Measurements from ENCODE around the gene INTS11. TPM values are rescaled to one million over a fixed set of nuclear protein-coding genes. Genes with fewer than 3 reads are reported as not detected.
A peak's percentile ranks its signal among the peaks of the same experiment; 100 is the strongest.

The INTS11 gene
- total RNA-seq, 1 donor from 2014 or later, result 106 TPM

DNA sequence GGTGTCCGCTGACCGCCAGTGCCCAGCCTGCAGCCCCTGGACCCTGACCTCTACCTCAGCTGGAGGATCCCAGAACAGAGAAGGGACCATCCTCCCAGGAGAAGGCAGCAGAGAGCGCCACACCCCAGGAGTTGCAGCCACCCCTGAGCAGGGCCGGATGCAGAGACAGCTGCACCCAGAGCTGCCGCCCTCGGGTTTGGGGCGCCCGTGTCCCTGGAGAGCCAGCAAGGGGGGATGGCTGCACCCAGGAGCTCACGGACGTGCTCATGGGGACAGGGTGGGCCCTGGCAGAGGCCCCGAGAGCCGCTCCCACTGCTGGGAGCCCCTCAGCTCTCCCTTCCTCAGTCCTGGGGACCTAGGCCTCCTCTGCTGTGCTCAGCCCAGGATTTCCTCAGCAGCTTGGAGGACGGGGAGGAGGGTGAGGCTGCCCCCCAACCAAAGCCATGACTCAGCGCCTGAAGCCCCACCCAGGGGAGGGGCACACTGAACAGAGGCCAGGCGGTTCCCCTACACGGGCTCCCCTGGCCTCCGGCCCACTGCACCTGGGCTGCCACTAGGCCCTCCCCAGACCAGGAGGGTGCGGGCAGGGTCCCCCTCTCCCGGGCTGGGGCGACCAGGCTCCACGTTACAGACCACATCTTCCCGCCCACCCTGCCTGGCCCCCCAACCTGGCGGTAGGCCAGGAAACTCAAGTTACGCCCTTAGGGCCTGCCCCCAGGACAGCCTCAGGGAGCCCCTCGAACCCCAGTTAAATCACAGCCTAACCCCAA lies 19.0 kb downstream of the INTS11 start:
- H3K9me3 Mint-ChIP-seq (ENCODE audit: unreplicated experiment), result no peaks in the 10 kb centered on the region
- no peaks in the 10 kb centered on the region for H3K36me3 Mint-ChIP-seq (ENCODE audit: unreplicated experiment)
- TF ChIP-seq, protein P1, sequence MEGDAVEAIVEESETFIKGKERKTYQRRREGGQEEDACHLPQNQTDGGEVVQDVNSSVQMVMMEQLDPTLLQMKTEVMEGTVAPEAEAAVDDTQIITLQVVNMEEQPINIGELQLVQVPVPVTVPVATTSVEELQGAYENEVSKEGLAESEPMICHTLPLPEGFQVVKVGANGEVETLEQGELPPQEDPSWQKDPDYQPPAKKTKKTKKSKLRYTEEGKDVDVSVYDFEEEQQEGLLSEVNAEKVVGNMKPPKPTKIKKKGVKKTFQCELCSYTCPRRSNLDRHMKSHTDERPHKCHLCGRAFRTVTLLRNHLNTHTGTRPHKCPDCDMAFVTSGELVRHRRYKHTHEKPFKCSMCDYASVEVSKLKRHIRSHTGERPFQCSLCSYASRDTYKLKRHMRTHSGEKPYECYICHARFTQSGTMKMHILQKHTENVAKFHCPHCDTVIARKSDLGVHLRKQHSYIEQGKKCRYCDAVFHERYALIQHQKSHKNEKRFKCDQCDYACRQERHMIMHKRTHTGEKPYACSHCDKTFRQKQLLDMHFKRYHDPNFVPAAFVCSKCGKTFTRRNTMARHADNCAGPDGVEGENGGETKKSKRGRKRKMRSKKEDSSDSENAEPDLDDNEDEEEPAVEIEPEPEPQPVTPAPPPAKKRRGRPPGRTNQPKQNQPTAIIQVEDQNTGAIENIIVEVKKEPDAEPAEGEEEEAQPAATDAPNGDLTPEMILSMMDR (IDR thresholded peaks at IDR 0.05), result peak; percentile 10
- H3K4me3 Mint-ChIP-seq (ENCODE audit: unreplicated experiment), result peak overlapping the region; percentile 75
- H3K4me1 Mint-ChIP-seq (ENCODE audit: unreplicated experiment), result peaks cover 35% of the 10 kb centered on the region
- no peaks in the 10 kb centered on the region for H3K27me3 Mint-ChIP-seq (ENCODE audit: unreplicated experiment)
- DNase-seq (ENCODE audit: extremely low spot score, unreplicated experiment), result no peak
- H3K27ac Mint-ChIP-seq (ENCODE audit: unreplicated experiment), result peak overlapping the region; percentile 82

DNA sequence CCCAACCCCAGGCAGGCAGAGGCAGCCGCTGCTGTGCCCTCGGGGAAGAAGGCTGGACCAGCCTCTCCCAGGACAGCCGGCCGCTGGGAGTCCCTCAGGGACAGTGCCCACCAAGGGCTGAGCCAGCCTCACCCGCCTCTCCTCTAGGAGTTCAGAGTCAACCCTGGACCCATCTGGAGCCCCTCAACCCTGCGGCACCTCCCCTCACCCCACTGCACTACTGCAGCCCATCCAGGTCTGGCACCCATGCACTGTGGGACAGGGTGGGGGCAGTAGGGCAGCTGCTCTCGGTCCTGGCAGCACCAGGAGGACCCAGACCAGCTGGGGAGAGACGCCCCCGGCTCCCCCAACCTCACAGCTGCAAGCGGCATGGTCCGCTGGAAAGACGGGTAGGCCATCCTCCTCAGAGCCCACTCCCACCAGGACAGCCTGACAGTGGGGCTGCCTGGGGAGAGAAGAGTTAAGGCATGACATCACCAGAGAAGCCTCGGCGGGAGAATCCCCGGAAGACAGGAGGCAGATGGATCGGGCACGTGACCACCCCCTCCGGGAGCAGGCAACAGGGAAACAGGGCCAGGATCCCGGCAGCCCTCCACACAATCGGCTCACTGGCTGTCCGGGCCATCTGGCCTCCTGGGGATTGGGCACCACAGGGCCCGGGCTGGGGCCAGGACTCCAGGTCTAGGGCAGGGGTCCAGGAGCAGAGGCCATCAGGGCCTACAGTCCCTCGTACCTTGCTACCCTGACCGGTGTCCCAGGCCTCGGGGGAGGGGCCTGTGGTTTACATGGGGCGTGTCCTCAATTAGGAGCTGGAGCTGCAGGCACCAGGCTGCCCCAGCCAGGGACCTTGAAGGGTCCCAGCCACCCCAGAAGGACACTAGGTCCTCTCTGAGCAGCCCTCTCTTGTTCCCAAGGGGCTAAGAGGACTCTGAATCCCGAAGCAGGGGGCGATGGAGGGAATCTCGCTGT lies 19.8 kb downstream of the INTS11 start:
- H3K27ac Mint-ChIP-seq (ENCODE audit: unreplicated experiment), result peak overlapping the region; percentile 71
- no peaks in the 10 kb centered on the region for H3K9me3 Mint-ChIP-seq (ENCODE audit: unreplicated experiment)
- DNase-seq (ENCODE audit: extremely low spot score, unreplicated experiment), result no peak
- TF ChIP-seq, protein P1 (IDR thresholded peaks at IDR 0.05), result no peak
- H3K27me3 Mint-ChIP-seq (ENCODE audit: unreplicated experiment), result no peaks in the 10 kb centered on the region
- peak overlapping the region; percentile 75 for H3K4me3 Mint-ChIP-seq (ENCODE audit: unreplicated experiment)
- peaks cover 34% of the 10 kb centered on the region for H3K4me1 Mint-ChIP-seq (ENCODE audit: unreplicated experiment)
- no peaks in the 10 kb centered on the region for H3K36me3 Mint-ChIP-seq (ENCODE audit: unreplicated experiment)

DNA sequence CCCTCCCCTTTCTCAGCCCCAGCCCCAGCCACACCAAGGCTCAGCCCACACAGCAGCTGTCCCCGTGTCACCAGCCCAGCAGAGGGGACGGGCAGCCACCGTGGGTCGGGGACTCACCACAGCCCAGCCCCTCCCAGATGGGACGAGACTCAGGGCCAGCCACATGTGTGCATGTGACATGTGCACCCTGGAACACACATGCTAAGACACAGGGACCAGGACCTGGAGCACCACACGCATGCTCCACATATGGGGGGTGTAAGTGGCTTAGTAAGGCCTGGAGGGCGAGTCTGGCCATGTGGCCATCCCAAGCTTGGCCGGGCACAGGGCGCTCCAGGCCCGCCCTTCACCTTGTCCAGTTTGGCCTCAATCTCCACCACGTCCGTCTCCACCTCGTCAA lies 20.7 kb downstream of the INTS11 start:
- Mint-ChIP-seq H3K4me3 (ENCODE audit: unreplicated experiment) (no peak overlapping the region), H3K4me1 (ENCODE audit: unreplicated experiment) (peaks cover 33% of the 10 kb centered on the region), H3K36me3 (ENCODE audit: unreplicated experiment) (no peaks in the 10 kb centered on the region), H3K27me3 (ENCODE audit: unreplicated experiment) (no peaks in the 10 kb centered on the region), H3K9me3 (ENCODE audit: unreplicated experiment) (no peaks in the 10 kb centered on the region), H3K27ac (ENCODE audit: unreplicated experiment) (no peak overlapping the region)
- TF ChIP-seq, protein P1 (IDR thresholded peaks at IDR 0.05), result no peak
- no peak for DNase-seq (ENCODE audit: extremely low spot score, unreplicated experiment)

DNA sequence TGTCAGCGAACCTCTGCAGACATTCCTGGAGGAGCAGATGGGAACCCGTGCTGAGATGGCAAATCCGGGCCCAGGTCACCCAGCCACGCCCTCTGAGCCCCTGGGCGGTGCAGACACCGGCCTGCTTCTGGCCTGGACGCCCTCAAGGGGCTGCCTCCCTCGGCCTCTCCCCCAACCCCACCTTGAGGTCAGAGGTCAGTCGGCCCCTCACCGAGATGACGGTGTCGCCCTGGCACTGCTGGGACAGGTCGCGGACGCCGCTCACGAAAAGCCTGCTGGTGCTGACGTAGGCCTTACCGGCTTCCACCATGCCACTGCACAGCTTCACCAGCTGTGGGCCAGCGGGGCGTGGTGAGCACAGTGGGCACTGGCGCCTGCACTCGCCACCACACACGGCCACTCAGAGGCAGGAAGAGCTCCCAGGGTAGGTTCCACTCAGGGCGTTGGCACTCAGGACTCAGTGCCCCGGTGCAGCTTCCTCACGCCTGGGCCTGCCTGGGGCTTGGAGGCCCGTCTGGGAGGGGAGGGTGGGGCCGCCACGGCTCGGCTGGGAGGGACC lies 21.4 kb downstream of the INTS11 start:
- Mint-ChIP-seq H3K4me3 (ENCODE audit: unreplicated experiment) (no peak overlapping the region), H3K27me3 (ENCODE audit: unreplicated experiment) (no peaks in the 10 kb centered on the region), H3K4me1 (ENCODE audit: unreplicated experiment) (peaks cover 33% of the 10 kb centered on the region), H3K27ac (ENCODE audit: unreplicated experiment) (no peak overlapping the region), H3K36me3 (ENCODE audit: unreplicated experiment) (no peaks in the 10 kb centered on the region), H3K9me3 (ENCODE audit: unreplicated experiment) (no peaks in the 10 kb centered on the region)
- TF ChIP-seq, protein P1 (IDR thresholded peaks at IDR 0.05), result no peak
- DNase-seq (ENCODE audit: extremely low spot score, unreplicated experiment), result no peak
